Caco-2 (cell line): Measurements from ENCODE around the gene OPN1MW2. TPM values are rescaled to one million over a fixed set of nuclear protein-coding genes. Genes with fewer than 3 reads are reported as not detected.
"Not testable (repeated sequence)": the region's sequence is repeated elsewhere in the genome, so short reads cannot be mapped to it uniquely, and the experiment has no call there.

Experiments
- Bru-seq: library from RNA; stranded (reverse); fragments of 400-500 nt; gene quantifications from one replicate; lab custom pipeline; 2021; lab: Mats Ljungman, UMichigan
- BruChase-seq, 2 experiments: library from RNA; stranded (reverse); fragments of 400-500 nt; gene quantifications; one replicate each; lab custom pipeline; 2021; lab: Mats Ljungman, UMichigan
- BruUV-seq: library from RNA; stranded (reverse); fragments of 400-500 nt; replicated peaks from 2 replicates; lab custom pipeline; 2021; lab: Mats Ljungman, UMichigan
- CTCF ChIA-PET: fragments of 300-600 bp; sonication (Branson Sonifier 250); formaldehyde crosslinking; loops from one replicate; lab custom pipeline; 2022; ENCODE audit warnings: antibody characterized with exemption; lab: Charles Lee
- POLR2A ChIA-PET: fragments of 300-600 bp; sonication (Branson Sonifier 250); formaldehyde crosslinking; loops from one replicate; lab custom pipeline; 2022; ENCODE audit warnings: antibody characterized with exemption; lab: Charles Lee
- DNase-seq, 2 experiments: peaks; one replicate each; pipeline versions ENCODE4 v3.0.0 to v3.0.0-alpha.2; 2020 to 2022
- H3K27me3 ChIP-seq: replicated peaks from 2 replicates; pipeline ENCODE4 v1.6.0; 2011; ENCODE audit warnings: low read length; ENCODE audit not compliant: control insufficient read depth, insufficient read depth
- H3K36me3 ChIP-seq: 2 replicates; pipeline ENCODE4 v1.5.1; 2011; ENCODE audit warnings: low read length; ENCODE audit not compliant: control insufficient read depth, insufficient read depth
- H3K4me1 ChIP-seq: fragments of 250-450 bp; sonication (Bioruptor Pico); 2 replicates; pipeline ENCODE4 v1.5.1; 2020; ENCODE audit warnings: mild to moderate bottlenecking
- H3K4me3 ChIP-seq: 2 replicates; pipeline ENCODE4 v1.5.1; 2011; ENCODE audit warnings: low read depth, mild to moderate bottlenecking, control low read depth, low read length
- H3K9me3 ChIP-seq: fragments of 250-450 bp; sonication (Bioruptor Pico); 2 replicates; pipeline ENCODE4 v1.5.1; 2020; ENCODE audit warnings: mild to moderate bottlenecking, moderate library complexity
- H3K27ac Mint-ChIP-seq: one replicate; pipeline ENCODE4 v1.8.0; 2022; ENCODE audit warnings: mixed read lengths; ENCODE audit not compliant: unreplicated experiment
- H3K27me3 Mint-ChIP-seq: one replicate; pipeline ENCODE4 v1.8.0; 2022; ENCODE audit warnings: mixed read lengths; ENCODE audit not compliant: insufficient read depth, unreplicated experiment
- H3K36me3 Mint-ChIP-seq: one replicate; pipeline ENCODE4 v1.8.0; 2022; ENCODE audit warnings: mild to moderate bottlenecking, mixed read lengths; ENCODE audit not compliant: insufficient read depth, unreplicated experiment
- H3K4me1 Mint-ChIP-seq: one replicate; pipeline ENCODE4 v1.8.0; 2022; ENCODE audit warnings: low read depth, mixed read lengths; ENCODE audit not compliant: unreplicated experiment
- H3K4me3 Mint-ChIP-seq: one replicate; pipeline ENCODE4 v1.8.0; 2022; ENCODE audit warnings: mild to moderate bottlenecking, moderate library complexity, mixed read lengths; ENCODE audit not compliant: unreplicated experiment
- H3K9me3 Mint-ChIP-seq: one replicate; pipeline ENCODE4 v1.8.0; 2022; ENCODE audit warnings: mixed read lengths; ENCODE audit not compliant: unreplicated experiment
- intact Hi-C: fragments of 100-400 bp; cut with micrococcal nuclease; formaldehyde crosslinking; loops from one replicate; pipeline ENCODE4 v1.10.0; 2022; ENCODE audit not compliant: unreplicated experiment
- long read RNA-seq: library from polyadenylated mRNA; stranded (forward); transcript quantifications from one replicate; pipeline ENCODE4 v2.0.0, GENCODE V29; 2022
- total RNA-seq: library from RNA; stranded (reverse); gene quantifications from 2 replicates; pipeline ENCODE4 v1.2.3, GENCODE V29; 2022

OPN1MW2 gene
- total RNA-seq (not detected in 2 replicates), Bru-seq, nascent RNA (not detected), BruChase-seq, experiment 1, labeled RNA remaining after a 2-hour chase (not detected), BruChase-seq, experiment 2, labeled RNA remaining after a 6-hour chase (not detected)
- long read RNA-seq = 0 reads

GRCh38 chrX:154219456-154219855 lies at the start of gene OPN1MW2:
OPN1MW2 (plus strand) TSS chrX:154219756; CDS start chrX:154219816, 60 bp downstream.
- CTCF ChIA-PET, H3K36me3 ChIP-seq, intact Hi-C loops, H3K27ac Mint-ChIP-seq, H3K4me1 ChIP-seq, H3K4me3 ChIP-seq, H3K4me1 Mint-ChIP-seq, BruUV-seq, H3K27me3 Mint-ChIP-seq, H3K9me3 ChIP-seq, H3K9me3 Mint-ChIP-seq, H3K36me3 Mint-ChIP-seq, H3K4me3 Mint-ChIP-seq, DNase-seq, H3K27me3 ChIP-seq, POLR2A ChIA-PET: not testable (repeated sequence)

- CTCF ChIA-PET, H3K9me3 Mint-ChIP-seq, BruUV-seq, H3K36me3 Mint-ChIP-seq, POLR2A ChIA-PET, H3K27me3 Mint-ChIP-seq, DNase-seq, H3K4me3 ChIP-seq, H3K4me3 Mint-ChIP-seq, H3K9me3 ChIP-seq, intact Hi-C loops, H3K4me1 Mint-ChIP-seq, H3K36me3 ChIP-seq, H3K27me3 ChIP-seq, H3K27ac Mint-ChIP-seq, H3K4me1 ChIP-seq: not testable (repeated sequence)
Measured at GRCh38 chrX:154172535-154172943, 47.0 kb upstream of the OPN1MW2 start.

- DNase-seq, H3K4me3 Mint-ChIP-seq, H3K4me1 Mint-ChIP-seq, H3K4me1 ChIP-seq, H3K9me3 Mint-ChIP-seq, H3K27me3 Mint-ChIP-seq, POLR2A ChIA-PET, intact Hi-C loops, H3K9me3 ChIP-seq, H3K36me3 Mint-ChIP-seq, CTCF ChIA-PET, BruUV-seq, H3K27me3 ChIP-seq, H3K4me3 ChIP-seq, H3K27ac Mint-ChIP-seq, H3K36me3 ChIP-seq: not testable (repeated sequence)
Measured at GRCh38 chrX:154174356-154174755, 45.2 kb upstream of the OPN1MW2 start.

- H3K27me3 ChIP-seq, H3K4me1 ChIP-seq, H3K36me3 Mint-ChIP-seq, H3K9me3 ChIP-seq, H3K27ac Mint-ChIP-seq, intact Hi-C loops, H3K9me3 Mint-ChIP-seq, H3K4me3 ChIP-seq, H3K4me1 Mint-ChIP-seq, POLR2A ChIA-PET, H3K27me3 Mint-ChIP-seq, DNase-seq, H3K36me3 ChIP-seq, BruUV-seq, H3K4me3 Mint-ChIP-seq, CTCF ChIA-PET: not testable (repeated sequence)
Measured at GRCh38 chrX:154182296-154182695, 37.3 kb upstream of the OPN1MW2 start, which contains the start of gene OPN1MW. OPN1MW (plus strand) TSS chrX:154182596; CDS start chrX:154182678, 82 bp downstream.

- intact Hi-C loops, DNase-seq, H3K27me3 Mint-ChIP-seq, H3K4me3 Mint-ChIP-seq, H3K9me3 Mint-ChIP-seq, H3K4me1 ChIP-seq, H3K9me3 ChIP-seq, CTCF ChIA-PET, H3K4me1 Mint-ChIP-seq, H3K4me3 ChIP-seq, POLR2A ChIA-PET, H3K27ac Mint-ChIP-seq, H3K27me3 ChIP-seq, BruUV-seq, H3K36me3 Mint-ChIP-seq, H3K36me3 ChIP-seq: not testable (repeated sequence)
Measured at GRCh38 chrX:154183794-154184193, 35.8 kb upstream of the OPN1MW2 start.

GRCh38 chrX:154192846-154193245 lies 26.7 kb upstream of the OPN1MW2 start:
- H3K4me3 Mint-ChIP-seq, DNase-seq, H3K9me3 ChIP-seq, H3K4me3 ChIP-seq, intact Hi-C loops, H3K27me3 ChIP-seq, H3K4me1 ChIP-seq, H3K36me3 ChIP-seq, H3K9me3 Mint-ChIP-seq, H3K4me1 Mint-ChIP-seq, H3K27me3 Mint-ChIP-seq, POLR2A ChIA-PET, CTCF ChIA-PET, H3K27ac Mint-ChIP-seq, H3K36me3 Mint-ChIP-seq, BruUV-seq: not testable (repeated sequence)

- CTCF ChIA-PET, H3K9me3 ChIP-seq, H3K9me3 Mint-ChIP-seq, intact Hi-C loops, H3K27me3 ChIP-seq, H3K4me3 Mint-ChIP-seq, BruUV-seq, H3K36me3 Mint-ChIP-seq, H3K36me3 ChIP-seq, H3K4me1 ChIP-seq, H3K27ac Mint-ChIP-seq, H3K27me3 Mint-ChIP-seq, POLR2A ChIA-PET, H3K4me3 ChIP-seq, H3K4me1 Mint-ChIP-seq, DNase-seq: not testable (repeated sequence)
Measured at GRCh38 chrX:154194316-154194715, 25.2 kb upstream of the OPN1MW2 start.
